BJ (cell line): Measurements from ENCODE around the gene HMCN1. TPM values are rescaled to one million over a fixed set of nuclear protein-coding genes. Genes with fewer than 3 reads are reported as not detected.

ENCODE experiments used
- CTCF ChIA-PET: fragments of 350-600 bp; formaldehyde crosslinking; extraction: SDS; loops from one replicate; lab custom pipeline; 2021; ENCODE audit warnings: antibody characterized with exemption, inconsistent platforms; lab: Yijun Ruan, JAX
- POLR2A ChIA-PET: fragments of 300-600 bp; sonication (Branson Sonifier 250); formaldehyde crosslinking; extraction: SDS; loops from one replicate; lab custom pipeline; 2021; ENCODE audit warnings: antibody characterized with exemption; lab: Charles Lee
- DNase-seq: peaks from one replicate; pipeline ENCODE4 v3.0.0-alpha.2; 2011; ENCODE audit warnings: low read depth
- H3K27me3 ChIP-seq: 2 replicates; pipeline ENCODE4 v1.6.0; 2011; ENCODE audit warnings: low read length; ENCODE audit not compliant: control insufficient read depth, insufficient read depth
- H3K36me3 ChIP-seq: 2 replicates; pipeline ENCODE4 v1.5.1; 2011; ENCODE audit warnings: low read length; ENCODE audit not compliant: control insufficient read depth, insufficient read depth
- H3K4me3 ChIP-seq: 2 replicates; pipeline ENCODE4 v1.5.1; 2011; ENCODE audit warnings: low read depth, mild to moderate bottlenecking, control low read depth, low read length
- polyA plus RNA-seq: library from polyadenylated mRNA; depleted of rRNA; stranded (reverse); fragments of >200 nt; gene quantifications from 2 replicates; pipeline ENCODE4 v1.2.3, GENCODE V29; 2011
- TF ChIP-seq, protein P1 (sequence below): IDR thresholded peaks from 2 replicates; pipeline ENCODE4 v1.5.1; 2011; ENCODE audit warnings: low read depth, mild to moderate bottlenecking, control low read depth, inconsistent platforms, low read length, moderate library complexity; ENCODE audit not compliant: insufficient read depth

HMCN1 gene
- polyA plus RNA-seq, 1 experiment, result 13.3 TPM

DNA sequence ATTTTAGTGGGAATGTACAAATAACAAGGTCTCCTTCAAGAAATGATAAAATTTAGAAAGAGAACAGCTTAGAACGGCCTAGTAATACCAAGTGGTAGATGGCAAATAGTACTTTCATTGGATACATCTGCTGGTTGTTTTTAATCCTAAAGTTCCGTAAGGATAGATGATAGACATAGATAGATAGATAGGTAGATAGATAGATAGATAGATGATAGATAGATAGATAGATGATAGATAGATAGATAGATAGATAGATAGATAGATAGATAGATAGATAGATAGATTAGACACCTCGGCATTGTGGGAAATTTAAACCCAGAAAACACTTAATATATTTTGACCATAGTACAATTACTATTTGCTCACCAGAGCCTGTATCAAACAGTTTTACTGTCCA lies 352.4 kb downstream of the HMCN1 start:
- no peak overlapping the region for H3K4me3 ChIP-seq
- TF ChIP-seq, protein P1, sequence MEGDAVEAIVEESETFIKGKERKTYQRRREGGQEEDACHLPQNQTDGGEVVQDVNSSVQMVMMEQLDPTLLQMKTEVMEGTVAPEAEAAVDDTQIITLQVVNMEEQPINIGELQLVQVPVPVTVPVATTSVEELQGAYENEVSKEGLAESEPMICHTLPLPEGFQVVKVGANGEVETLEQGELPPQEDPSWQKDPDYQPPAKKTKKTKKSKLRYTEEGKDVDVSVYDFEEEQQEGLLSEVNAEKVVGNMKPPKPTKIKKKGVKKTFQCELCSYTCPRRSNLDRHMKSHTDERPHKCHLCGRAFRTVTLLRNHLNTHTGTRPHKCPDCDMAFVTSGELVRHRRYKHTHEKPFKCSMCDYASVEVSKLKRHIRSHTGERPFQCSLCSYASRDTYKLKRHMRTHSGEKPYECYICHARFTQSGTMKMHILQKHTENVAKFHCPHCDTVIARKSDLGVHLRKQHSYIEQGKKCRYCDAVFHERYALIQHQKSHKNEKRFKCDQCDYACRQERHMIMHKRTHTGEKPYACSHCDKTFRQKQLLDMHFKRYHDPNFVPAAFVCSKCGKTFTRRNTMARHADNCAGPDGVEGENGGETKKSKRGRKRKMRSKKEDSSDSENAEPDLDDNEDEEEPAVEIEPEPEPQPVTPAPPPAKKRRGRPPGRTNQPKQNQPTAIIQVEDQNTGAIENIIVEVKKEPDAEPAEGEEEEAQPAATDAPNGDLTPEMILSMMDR, result no peak
- CTCF ChIA-PET, result no interaction called here
- no peaks in the 10 kb centered on the region for H3K27me3 ChIP-seq
- H3K36me3 ChIP-seq, result no peaks in the 10 kb centered on the region
- no peak for DNase-seq
- POLR2A ChIA-PET, result no interaction called here

DNA sequence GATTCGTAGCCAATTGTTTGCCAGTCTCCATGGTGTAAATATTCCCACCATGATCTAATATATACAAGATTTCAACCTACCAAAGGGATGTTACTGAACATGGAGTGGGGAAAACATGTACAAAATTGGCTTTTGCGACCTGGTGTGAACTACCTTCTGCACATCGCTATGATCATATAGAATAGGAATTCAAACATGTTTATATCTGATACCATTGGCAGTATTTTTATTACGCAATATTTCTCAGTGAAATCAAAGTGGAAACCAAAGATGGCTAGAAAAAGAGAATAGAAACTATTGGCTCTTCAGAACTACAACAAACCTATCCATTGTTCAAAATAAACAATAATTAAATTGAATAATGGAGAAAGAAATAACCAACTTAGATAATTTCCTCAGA lies 355.7 kb downstream of the HMCN1 start:
- TF ChIP-seq, protein P1, result no peak
- Histone ChIP-seq H3K36me3 (no peaks in the 10 kb centered on the region), H3K4me3 (no peak overlapping the region), H3K27me3 (no peaks in the 10 kb centered on the region)
- DNase-seq, result no peak
- POLR2A ChIA-PET, result no interaction called here
- CTCF ChIA-PET, result no interaction called here

DNA sequence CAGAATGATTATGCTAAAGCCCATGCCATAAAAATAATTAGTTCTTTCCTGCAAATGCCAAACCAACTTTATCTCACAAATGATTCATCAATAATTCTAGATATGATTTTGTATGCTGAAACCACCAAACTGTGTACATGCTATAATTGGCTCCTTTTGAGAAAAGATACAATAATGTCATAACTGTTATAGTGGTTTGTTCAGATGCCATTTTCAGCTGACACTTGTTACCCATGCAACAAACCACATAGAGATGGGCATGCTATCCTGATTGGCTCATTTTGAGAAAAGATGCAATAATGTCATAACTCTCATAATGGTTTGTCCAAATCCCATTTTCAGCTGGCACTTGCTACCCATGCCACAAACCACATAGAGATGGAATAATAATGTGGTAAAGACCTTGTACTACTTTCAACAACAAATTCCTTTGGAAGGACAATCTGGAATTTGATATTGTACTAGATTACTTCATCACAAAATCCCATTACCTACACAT lies 357.1 kb downstream of the HMCN1 start:
- H3K36me3 ChIP-seq, result no peaks in the 10 kb centered on the region
- POLR2A ChIA-PET, result no interaction called here
- H3K4me3 ChIP-seq, result no peak overlapping the region
- TF ChIP-seq, protein P1, result no peak
- H3K27me3 ChIP-seq, result no peaks in the 10 kb centered on the region
- DNase-seq, result no peak
- CTCF ChIA-PET, result no interaction called here

DNA sequence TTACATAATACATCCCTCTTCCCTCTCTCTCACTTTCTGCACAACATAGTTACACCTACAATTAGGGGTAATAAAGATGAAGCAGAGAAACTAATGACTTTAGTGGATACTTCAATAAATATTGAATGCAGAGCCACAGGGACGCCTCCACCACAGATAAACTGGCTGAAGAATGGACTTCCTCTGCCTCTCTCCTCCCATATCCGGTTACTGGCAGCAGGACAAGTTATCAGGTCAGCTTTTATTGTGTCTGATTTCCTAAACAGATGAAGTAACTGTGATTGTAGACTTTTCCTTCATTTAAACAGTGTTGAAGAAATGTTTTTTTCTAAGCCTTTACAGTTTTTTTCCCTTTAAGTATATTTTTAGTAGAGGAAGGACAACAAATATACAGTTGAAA lies 359.2 kb downstream of the HMCN1 start:
- ChIA-PET POLR2A (no interaction called here), CTCF (no interaction called here)
- H3K4me3 ChIP-seq, result no peak overlapping the region
- DNase-seq, result no peak
- H3K27me3 ChIP-seq, result no peaks in the 10 kb centered on the region
- TF ChIP-seq, protein P1, result no peak
- no peaks in the 10 kb centered on the region for H3K36me3 ChIP-seq

DNA sequence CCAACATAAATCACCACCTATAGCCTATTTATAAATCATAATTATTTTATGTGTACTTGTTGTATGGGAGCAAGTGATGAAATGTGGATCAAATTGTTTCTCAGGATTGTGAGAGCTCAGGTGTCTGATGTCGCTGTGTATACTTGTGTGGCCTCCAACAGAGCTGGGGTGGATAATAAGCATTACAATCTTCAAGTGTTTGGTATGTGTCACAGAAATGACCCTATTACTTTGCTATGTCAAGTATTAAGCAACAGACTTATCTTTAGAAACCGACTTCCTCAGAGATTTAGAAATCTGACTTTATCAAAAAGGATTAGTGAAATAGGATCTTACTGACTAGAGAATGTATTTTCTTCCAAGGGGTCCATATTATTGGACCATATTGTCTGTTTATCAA lies 360.0 kb downstream of the HMCN1 start:
- no peaks in the 10 kb centered on the region for H3K27me3 ChIP-seq
- no peaks in the 10 kb centered on the region for H3K36me3 ChIP-seq
- TF ChIP-seq, protein P1, result no peak
- H3K4me3 ChIP-seq, result no peak overlapping the region
- ChIA-PET CTCF (no interaction called here), POLR2A (no interaction called here)
- DNase-seq, result no peak
